IMR-90 (cell line): ENCODE measurements around the gene ADARB2. TPM values are rescaled to one million over a fixed set of nuclear protein-coding genes. Genes with fewer than 3 reads are reported as not detected.

Source experiments
- ATAC-seq: fragments of 200-7000 bp; cut with Tn5 transposase; 2 replicates; pipeline ENCODE4 v1.9.1; 2020; ENCODE audit warnings: low read depth, mild to moderate bottlenecking, moderate library complexity
- BruUV-seq: library from RNA; stranded (reverse); fragments of 400-500 nt; replicated peaks from 2 replicates; lab custom pipeline; 2021; lab: Mats Ljungman, UMichigan
- CTCF ChIA-PET: fragments of 300-600 bp; formaldehyde crosslinking; extraction: SDS; loops from one replicate; lab custom pipeline; 2021; ENCODE audit warnings: antibody characterized with exemption; lab: Yijun Ruan, JAX
- POLR2A ChIA-PET: fragments of 300-600 bp; sonication (Branson Sonifier 250); formaldehyde crosslinking; loops from one replicate; lab custom pipeline; 2022; ENCODE audit warnings: antibody characterized with exemption; ENCODE audit not compliant: unreplicated experiment; lab: Charles Lee
- DNase-seq: peaks from one replicate; pipeline ENCODE4 v3.0.0; 2013
- H2AFZ ChIP-seq: replicated peaks from 2 replicates; pipeline ENCODE3; 2013; ENCODE audit warnings: low read length, mild to moderate bottlenecking; ENCODE audit not compliant: poor library complexity
- H2AK5ac ChIP-seq: 2 replicates; pipeline ENCODE4 v1.6.1; 2013; ENCODE audit warnings: low read depth, low read length, inconsistent platforms
- H2AK9ac ChIP-seq: replicated peaks from 2 replicates; pipeline ENCODE3; 2013; ENCODE audit warnings: mild to moderate bottlenecking, low read depth, low read length, moderate library complexity; ENCODE audit not compliant: poor library complexity
- H2BK120ac ChIP-seq: 2 replicates; pipeline ENCODE4 v1.6.1; 2013; ENCODE audit warnings: low read depth, low read length, inconsistent platforms
- H2BK15ac ChIP-seq: 3 replicates; pipeline ENCODE4 v1.6.1; 2013; ENCODE audit warnings: low read depth, low read length, inconsistent platforms
- H2BK20ac ChIP-seq: 2 replicates; pipeline ENCODE4 v1.6.1; 2013; ENCODE audit warnings: low read depth, mild to moderate bottlenecking, inconsistent platforms, low read length, moderate library complexity
- H2BK5ac ChIP-seq: 2 replicates; pipeline ENCODE4 v1.6.1; 2013; ENCODE audit warnings: mild to moderate bottlenecking, low read depth, low read length, inconsistent platforms; ENCODE audit not compliant: poor library complexity, severe bottlenecking
- H3K14ac ChIP-seq: replicated peaks from 2 replicates; pipeline ENCODE4 v1.6.1; 2013; ENCODE audit warnings: low read depth, low read length, inconsistent platforms
- H3K18ac ChIP-seq: 2 replicates; pipeline ENCODE4 v1.6.1; 2013; ENCODE audit warnings: low read depth, low read length, control low read depth
- H3K23ac ChIP-seq: 2 replicates; pipeline ENCODE4 v1.6.1; 2013; ENCODE audit warnings: low read depth, low read length, inconsistent platforms
- H3K27ac ChIP-seq: 2 replicates; pipeline ENCODE4 v1.5.1; 2013; ENCODE audit warnings: mild to moderate bottlenecking, control low read depth, low read length; ENCODE audit not compliant: insufficient read depth
- H3K27me3 ChIP-seq: 2 replicates; pipeline ENCODE4 v1.6.1; 2013; ENCODE audit warnings: low read length; ENCODE audit not compliant: control insufficient read depth, insufficient read depth
- H3K36me3 ChIP-seq: 2 replicates; pipeline ENCODE4 v1.6.1; 2013; ENCODE audit warnings: low read length, mixed read lengths; ENCODE audit not compliant: control insufficient read depth, insufficient read depth
- H3K4ac ChIP-seq: 2 replicates; pipeline ENCODE4 v1.6.1; 2013; ENCODE audit warnings: low read depth, low read length, inconsistent platforms
- H3K4me1 ChIP-seq: 2 replicates; pipeline ENCODE4 v1.6.1; 2013; ENCODE audit warnings: low read length, mixed read lengths; ENCODE audit not compliant: control insufficient read depth, insufficient read depth
- H3K4me2 ChIP-seq: 2 replicates; pipeline ENCODE4 v1.6.1; 2013; ENCODE audit warnings: low read depth, mild to moderate bottlenecking, control low read depth, low read length, moderate library complexity
- H3K4me3 ChIP-seq: 2 replicates; pipeline ENCODE4 v1.5.1; 2013; ENCODE audit warnings: low read depth, mild to moderate bottlenecking, control low read depth, low read length, moderate library complexity; ENCODE audit not compliant: insufficient read depth
- H3K56ac ChIP-seq: 2 replicates; pipeline ENCODE4 v1.6.1; 2013; ENCODE audit warnings: low read length, inconsistent platforms; ENCODE audit not compliant: insufficient read depth; ENCODE audit errors: extremely low read depth
- H3K79me1 ChIP-seq, 2 experiments: 2 replicates each; pipeline ENCODE4 v1.6.1; 2013; ENCODE audit warnings: low read length in 2 of 2, inconsistent platforms in 1 of 2, low read depth in 1 of 2
- H3K9ac ChIP-seq: 2 replicates; pipeline ENCODE4 v1.6.1; 2013; ENCODE audit warnings: low read depth, low read length, control low read depth
- H3K9me1 ChIP-seq: 2 replicates; pipeline ENCODE4 v1.6.1; 2013; ENCODE audit warnings: low read length, inconsistent platforms; ENCODE audit not compliant: insufficient read depth
- H3K9me3 ChIP-seq: 2 replicates; pipeline ENCODE4 v1.6.1; 2013; ENCODE audit warnings: low read length; ENCODE audit not compliant: control insufficient read depth, insufficient read depth
- H4K20me1 ChIP-seq: 2 replicates; pipeline ENCODE4 v1.6.1; 2013; ENCODE audit warnings: low read length, inconsistent platforms; ENCODE audit not compliant: insufficient read depth
- H4K5ac ChIP-seq: 2 replicates; pipeline ENCODE4 v1.6.1; 2013; ENCODE audit warnings: mild to moderate bottlenecking, low read depth, low read length, control low read depth
- H4K8ac ChIP-seq, 2 experiments: 2 replicates each; pipeline ENCODE4 v1.6.1; 2013; ENCODE audit warnings: low read depth in 2 of 2, low read length in 2 of 2, control low read depth in 1 of 2, inconsistent platforms in 1 of 2
- H4K91ac ChIP-seq: 2 replicates; pipeline ENCODE4 v1.6.1; 2013; ENCODE audit warnings: low read depth, low read length, inconsistent platforms; ENCODE audit not compliant: insufficient read depth
- BHLHE40 ChIP-seq: fragments of 150-350 bp; IDR thresholded peaks from 2 replicates; pipeline ENCODE4 v1.6.1; 2016; ENCODE audit warnings: mild to moderate bottlenecking, low read depth, low read length
- CEBPB ChIP-seq: IDR thresholded peaks from 2 replicates; pipeline ENCODE4 v1.6.1; 2012; ENCODE audit warnings: low read depth, low read length, improper control_type of control experiment
- CHD1 ChIP-seq: IDR thresholded peaks from 2 replicates; pipeline ENCODE4 v1.6.1; 2012; ENCODE audit warnings: low read depth, low read length, improper control_type of control experiment
- FOS ChIP-seq: fragments of 150-350 bp; IDR thresholded peaks from 2 replicates; pipeline ENCODE4 v1.6.1; 2016; ENCODE audit warnings: low read depth, low read length
- MAFK ChIP-seq: IDR thresholded peaks from 2 replicates; pipeline ENCODE4 v1.6.1; 2012; ENCODE audit warnings: low read depth, low read length, improper control_type of control experiment
- MAZ ChIP-seq: IDR thresholded peaks from 2 replicates; pipeline ENCODE4 v1.6.1; 2012; ENCODE audit warnings: low read depth, mild to moderate bottlenecking, low read length, improper control_type of control experiment, moderate library complexity, borderline replicate concordance
- MXI1 ChIP-seq: IDR thresholded peaks from 2 replicates; pipeline ENCODE4 v1.6.1; 2012; ENCODE audit warnings: low read depth, mild to moderate bottlenecking, low read length, moderate library complexity, borderline replicate concordance
- NFE2L2 ChIP-seq: fragments of 150-350 bp; IDR thresholded peaks from 2 replicates; pipeline ENCODE4 v1.6.1; 2016; ENCODE audit warnings: low read depth, mild to moderate bottlenecking, low read length
- POLR2A ChIP-seq: IDR thresholded peaks from 2 replicates; pipeline ENCODE4 v1.6.1; 2012; ENCODE audit warnings: mild to moderate bottlenecking, low read depth, low read length
- RAD21 ChIP-seq: IDR thresholded peaks from 2 replicates; pipeline ENCODE4 v1.6.1; 2012; ENCODE audit warnings: low read length, improper control_type of control experiment
- RCOR1 ChIP-seq: IDR thresholded peaks from 2 replicates; pipeline ENCODE4 v1.6.1; 2012; ENCODE audit warnings: mild to moderate bottlenecking, low read length, improper control_type of control experiment; ENCODE audit not compliant: insufficient replicate concordance
- RFX5 ChIP-seq: IDR thresholded peaks from 2 replicates; pipeline ENCODE4 v1.8.0; 2012; ENCODE audit warnings: low read depth, mild to moderate bottlenecking, low read length, moderate library complexity
- SMC3 ChIP-seq: fragments of 150-350 bp; IDR thresholded peaks from 2 replicates; pipeline ENCODE4 v1.6.1; 2016; ENCODE audit warnings: low read depth, mild to moderate bottlenecking, antibody characterized with exemption, low read length, moderate library complexity
- WGBS, 2 experiments: methylation state at CpG; one replicate each; pipeline versions ENCODE4 v1.1.5 to v1.1.7; 2013; ENCODE audit warnings: missing lambda C conversion rate in 2 of 2; ENCODE audit not compliant: insufficient read length in 1 of 2; ENCODE audit errors: extremely low coverage in 2 of 2; 5-methylcytosine and 5-hydroxymethylcytosine counted together
- dilution Hi-C: fragments of 300-500 bp; cut with HindIII; formaldehyde crosslinking; loops from one replicate; pipeline ENCODE4 v1.14.3; 2018; ENCODE audit warnings: low sequenced_read_pairs; ENCODE audit not compliant: unreplicated experiment
- in situ Hi-C: fragments of 300-500 bp; cut with MboI; formaldehyde crosslinking; loops from 3 replicates; pipeline ENCODE4 v1.14.3; 2019; ENCODE audit warnings: low sequenced_read_pairs, inconsistent platforms, mixed read lengths
- intact Hi-C: fragments of 100-400 bp; cut with micrococcal nuclease; formaldehyde crosslinking; loops from 2 replicates; pipeline ENCODE4 v1.10.0; 2022
- polyA plus RNA-seq, 3 experiments: library from polyadenylated mRNA; depleted of rRNA; stranded (reverse); fragments of >200 nt; gene quantifications; 2 replicates each; pipeline ENCODE4 v1.2.3, GENCODE V29; 2012; ENCODE audit warnings: low replicate concordance in 1 of 3
- total RNA-seq: library from RNA; depleted of rRNA; stranded (reverse); fragments of >200 nt; gene quantifications from 2 replicates; pipeline ENCODE4 v1.2.3, GENCODE V29; 2012
- TF ChIP-seq, protein P1 (sequence below): fragments of 150-350 bp; IDR thresholded peaks from 2 replicates; pipeline ENCODE4 v1.6.1; 2017; ENCODE audit warnings: mild to moderate bottlenecking, antibody characterized with exemption, low read length, low read depth
- TF ChIP-seq, protein P2 (sequence below): fragments of 150-350 bp; IDR thresholded peaks from 2 replicates; pipeline ENCODE4 v1.6.1; 2016; ENCODE audit warnings: low read depth, mild to moderate bottlenecking, low read length, moderate library complexity, borderline replicate concordance
- TF ChIP-seq, protein P3 (sequence below): conservative IDR thresholded peaks from 2 replicates; pipeline ENCODE4 v1.5.1; 2012; ENCODE audit warnings: mild to moderate bottlenecking, low read depth, low read length, improper control_type of control experiment

Gene ADARB2
- total and polyA plus RNA-seq, 2 of the 4 experiments (the other 2 are of a cell fraction): not detected

DNA sequence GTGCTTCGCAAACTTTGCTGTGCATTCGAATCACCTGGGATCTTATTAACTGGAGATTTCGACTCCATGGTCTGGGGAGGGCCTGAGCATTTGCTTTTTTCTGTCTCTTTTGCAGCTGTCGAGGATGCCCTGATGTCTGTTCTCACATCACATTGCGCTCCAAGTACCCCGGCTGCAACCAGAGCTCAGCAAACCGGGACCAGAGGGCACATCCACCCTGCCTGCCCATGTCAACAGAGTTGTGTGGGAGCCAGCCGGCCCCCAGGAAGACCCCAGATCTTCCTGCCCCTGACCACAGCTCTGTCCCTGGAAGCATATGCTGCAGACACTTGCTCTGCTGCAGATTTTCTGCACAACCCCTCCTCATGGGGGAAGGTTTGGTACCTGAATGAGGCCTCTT lies 180.8 kb downstream of the ADARB2 start:
- Histone ChIP-seq H3K9me3 (peaks cover 33% of the 10 kb centered on the region), H3K14ac (no peak overlapping the region), H2AK9ac (no peak overlapping the region), H2AK5ac (no peak overlapping the region), H3K4me3 (no peak overlapping the region), H4K91ac (no peak overlapping the region), H3K9me1 (no peaks in the 10 kb centered on the region), H3K56ac (no peak overlapping the region), H3K79me1 (no peaks in the 10 kb centered on the region), H3K4me2 (no peak overlapping the region), H2BK20ac (no peak overlapping the region), H3K9ac (no peak overlapping the region), H4K8ac (no peak overlapping the region), H3K36me3 (no peaks in the 10 kb centered on the region), H2AFZ (no peak overlapping the region), H2BK5ac (no peak overlapping the region), H2BK120ac (no peak overlapping the region), H4K20me1 (no peaks in the 10 kb centered on the region), H3K27me3 (no peaks in the 10 kb centered on the region), H3K4me1 (no peaks in the 10 kb centered on the region), H2BK15ac (no peak overlapping the region), H3K4ac (no peak overlapping the region), H4K5ac (no peak overlapping the region), H3K23ac (no peak overlapping the region), H3K27ac (no peak overlapping the region), H3K18ac (no peak overlapping the region)
- DNase-seq (no peak), ATAC-seq (no peak)
- TF ChIP-seq BHLHE40: no peak
- no peak for TF ChIP-seq RFX5
- TF ChIP-seq, protein P1, sequence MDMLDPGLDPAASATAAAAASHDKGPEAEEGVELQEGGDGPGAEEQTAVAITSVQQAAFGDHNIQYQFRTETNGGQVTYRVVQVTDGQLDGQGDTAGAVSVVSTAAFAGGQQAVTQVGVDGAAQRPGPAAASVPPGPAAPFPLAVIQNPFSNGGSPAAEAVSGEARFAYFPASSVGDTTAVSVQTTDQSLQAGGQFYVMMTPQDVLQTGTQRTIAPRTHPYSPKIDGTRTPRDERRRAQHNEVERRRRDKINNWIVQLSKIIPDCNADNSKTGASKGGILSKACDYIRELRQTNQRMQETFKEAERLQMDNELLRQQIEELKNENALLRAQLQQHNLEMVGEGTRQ: no peak
- no peak for TF ChIP-seq SMC3
- TF ChIP-seq CEBPB: no peak
- no peak for TF ChIP-seq NFE2L2
- TF ChIP-seq, protein P2, sequence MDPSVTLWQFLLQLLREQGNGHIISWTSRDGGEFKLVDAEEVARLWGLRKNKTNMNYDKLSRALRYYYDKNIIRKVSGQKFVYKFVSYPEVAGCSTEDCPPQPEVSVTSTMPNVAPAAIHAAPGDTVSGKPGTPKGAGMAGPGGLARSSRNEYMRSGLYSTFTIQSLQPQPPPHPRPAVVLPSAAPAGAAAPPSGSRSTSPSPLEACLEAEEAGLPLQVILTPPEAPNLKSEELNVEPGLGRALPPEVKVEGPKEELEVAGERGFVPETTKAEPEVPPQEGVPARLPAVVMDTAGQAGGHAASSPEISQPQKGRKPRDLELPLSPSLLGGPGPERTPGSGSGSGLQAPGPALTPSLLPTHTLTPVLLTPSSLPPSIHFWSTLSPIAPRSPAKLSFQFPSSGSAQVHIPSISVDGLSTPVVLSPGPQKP: no peak
- TF ChIP-seq MAFK: no peak
- TF ChIP-seq, protein P3, sequence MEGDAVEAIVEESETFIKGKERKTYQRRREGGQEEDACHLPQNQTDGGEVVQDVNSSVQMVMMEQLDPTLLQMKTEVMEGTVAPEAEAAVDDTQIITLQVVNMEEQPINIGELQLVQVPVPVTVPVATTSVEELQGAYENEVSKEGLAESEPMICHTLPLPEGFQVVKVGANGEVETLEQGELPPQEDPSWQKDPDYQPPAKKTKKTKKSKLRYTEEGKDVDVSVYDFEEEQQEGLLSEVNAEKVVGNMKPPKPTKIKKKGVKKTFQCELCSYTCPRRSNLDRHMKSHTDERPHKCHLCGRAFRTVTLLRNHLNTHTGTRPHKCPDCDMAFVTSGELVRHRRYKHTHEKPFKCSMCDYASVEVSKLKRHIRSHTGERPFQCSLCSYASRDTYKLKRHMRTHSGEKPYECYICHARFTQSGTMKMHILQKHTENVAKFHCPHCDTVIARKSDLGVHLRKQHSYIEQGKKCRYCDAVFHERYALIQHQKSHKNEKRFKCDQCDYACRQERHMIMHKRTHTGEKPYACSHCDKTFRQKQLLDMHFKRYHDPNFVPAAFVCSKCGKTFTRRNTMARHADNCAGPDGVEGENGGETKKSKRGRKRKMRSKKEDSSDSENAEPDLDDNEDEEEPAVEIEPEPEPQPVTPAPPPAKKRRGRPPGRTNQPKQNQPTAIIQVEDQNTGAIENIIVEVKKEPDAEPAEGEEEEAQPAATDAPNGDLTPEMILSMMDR: no peak
- TF ChIP-seq RAD21: no peak
- TF ChIP-seq RCOR1: no peak
- TF ChIP-seq FOS: no peak
- TF ChIP-seq MXI1: no peak
- TF ChIP-seq CHD1: no peak
- TF ChIP-seq MAZ: no peak
- TF ChIP-seq POLR2A: no peak
- ChIA-PET CTCF (no interaction called here), POLR2A (no interaction called here)
- dilution Hi-C loops (no loop called here), intact Hi-C loops (no loop called here), in situ Hi-C loops (no loop called here)
- BruUV-seq: no TSS peak
- 63% methylated on average over 3 of the region's 8 CpGs; no CpG with 5 or more reads in 1 of the 2 experiments for WGBS, 2 experiments
